Kidney (tissue), 14 donors: ENCODE results near the gene MAN1B1. TPM values are rescaled to one million over a fixed set of nuclear protein-coding genes. Genes with fewer than 3 reads are reported as not detected.

Experiments used
- DNase-seq, 5 donors: peaks; one replicate each; pipeline ENCODE4 v3.0.0-alpha.2; 2013 to 2020
- FAIRE-seq: peaks from 2 replicates; lab custom pipeline; 2012; peaks lifted over from hg19 to GRCh38; lab: Jason Lieb, UNC
- H3K27ac ChIP-seq, 2 donors: one replicate each; pipeline ENCODE4 v1.7.0; 2013; ENCODE audit warnings: low read depth in 2 of 2, low read length in 2 of 2, inconsistent platforms in 1 of 2
- H3K27me3 ChIP-seq: one replicate; pipeline ENCODE4 v1.7.1; 2013; ENCODE audit warnings: low read length, inconsistent platforms; ENCODE audit not compliant: control insufficient read depth, insufficient read depth
- H3K36me3 ChIP-seq, 3 donors: one replicate each; pipeline versions ENCODE4 v1.7.0 to v1.7.1; 2013; ENCODE audit warnings: low read length in 3 of 3, control low read depth in 1 of 3, inconsistent platforms in 1 of 3; ENCODE audit not compliant: insufficient read depth in 3 of 3, control insufficient read depth in 2 of 3
- H3K4me1 ChIP-seq, 3 donors: one replicate each; pipeline versions ENCODE4 v1.7.0 to v1.7.1; 2013; ENCODE audit warnings: low read length in 3 of 3, inconsistent platforms in 1 of 3, low read depth in 1 of 3; ENCODE audit not compliant: control insufficient read depth in 2 of 3, insufficient read depth in 2 of 3
- H3K4me3 ChIP-seq, 3 donors: one replicate each; pipeline versions ENCODE4 v1.7.0 to v1.8.1; 2013; ENCODE audit warnings: low read length in 3 of 3, control low read depth in 1 of 3, inconsistent platforms in 1 of 3
- H3K9ac ChIP-seq, 3 donors: one replicate each; pipeline versions ENCODE4 v1.7.0 to v1.7.1; 2013; ENCODE audit warnings: low read length in 3 of 3, control low read depth in 1 of 3, inconsistent platforms in 1 of 3
- H3K9me3 ChIP-seq, 3 donors: one replicate each; pipeline versions ENCODE4 v1.7.0 to v1.7.1; 2013; ENCODE audit warnings: low read length in 3 of 3, control low read depth in 1 of 3, inconsistent platforms in 1 of 3; ENCODE audit not compliant: control insufficient read depth in 2 of 3, insufficient read depth in 1 of 3
- CTCF ChIP-seq: IDR thresholded peaks from 3 replicates; pipeline ENCODE4 v1.5.1; 2012; ENCODE audit warnings: mild to moderate bottlenecking, moderate library complexity, borderline replicate concordance; ENCODE audit not compliant: insufficient read depth; ENCODE audit errors: extremely low read depth
- intact Hi-C: fragments of 100-400 bp; cut with DNase I; formaldehyde crosslinking; loops from one replicate; pipeline ENCODE4 v1.11.1; 2022
- polyA plus RNA-seq: library from polyadenylated mRNA; stranded (reverse); fragments of 350-450 nt; fragmentation: Illumina TruSeq; extraction: RNeasy Lipid Tissue Mini Kit (QIAGEN cat#74804); gene quantifications from one replicate; pipeline ENCODE4 v1.2.3, GENCODE V29; 2014; ENCODE audit warnings: low read depth, low replicate concordance; ENCODE audit not compliant: insufficient read depth
- total RNA-seq: library from RNA; stranded (reverse); fragmentation: NEBNext Ultra II Directional; extraction: Animal tissue kit (Norgen Biotek cat#: 25700); gene quantifications from one replicate; pipeline ENCODE4 v1.2.1, GENCODE V29; 2021
- donor health status: control.
- donor health status: control.
- donor health status: control.
- donor health status: control.
- donor health status: control.
- donor health status: DM: yes; HTN: yes; CAD: no.
- donor health status: Normal renal cell carcinoma (clear cell type).

The MAN1B1 gene
- total and polyA plus RNA-seq, 2 donors from 2014 or later = 57.3 to 63.2 TPM

DNA sequence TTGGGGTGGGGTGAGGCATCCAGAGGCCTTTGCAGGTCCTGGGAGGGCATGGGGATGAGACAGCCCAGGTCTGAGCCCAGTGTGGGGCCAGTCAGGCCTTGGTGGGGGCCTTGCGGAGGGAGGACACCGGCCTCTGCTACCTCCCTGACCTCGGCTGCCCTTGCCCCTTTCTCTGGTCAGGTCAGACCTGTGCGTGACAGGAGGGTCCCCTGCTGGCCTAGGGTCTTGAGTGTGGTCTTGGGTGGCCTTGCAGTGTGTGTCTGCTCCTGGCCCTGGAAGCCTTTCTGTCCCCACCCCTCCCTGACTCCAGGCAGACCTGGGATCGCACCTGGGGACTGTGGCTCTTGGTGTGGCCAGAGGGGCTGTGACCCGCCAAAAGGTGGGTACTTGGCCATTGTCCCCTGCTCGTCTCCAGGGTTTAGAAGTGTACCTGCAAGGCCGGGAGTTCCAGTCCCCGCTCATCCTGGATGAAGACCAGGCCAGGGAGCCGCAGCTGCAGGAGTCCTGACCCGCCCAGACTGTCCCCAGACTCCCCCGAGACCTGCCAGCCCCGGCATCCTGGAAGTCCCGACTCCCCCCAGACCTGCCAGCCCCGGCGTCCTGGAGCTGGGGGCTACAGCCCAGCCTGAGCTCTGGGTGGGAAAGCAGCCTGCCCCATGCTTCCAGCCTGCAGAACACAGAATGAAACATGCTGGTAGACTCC is 4.4 kb upstream of the MAN1B1 start:
- Histone ChIP-seq H3K27me3 (peaks cover 11% of the 10 kb centered on the region), H3K9ac (no peak overlapping the region), H3K36me3 (peaks cover 0 to 14% (median 6%) of the 10 kb centered on the region in 3 donors), H3K9me3 (no peaks in the 10 kb centered on the region), H3K27ac (no peak overlapping the region), H3K4me3 (no peak overlapping the region), H3K4me1 (peaks cover 0 to 12% (median 0%) of the 10 kb centered on the region in 3 donors)
- no peak for TF ChIP-seq CTCF
- DNase-seq (peak in 1 of 5 donors; percentile 44), FAIRE-seq (no peak)
- intact Hi-C loops = no loop called here

DNA sequence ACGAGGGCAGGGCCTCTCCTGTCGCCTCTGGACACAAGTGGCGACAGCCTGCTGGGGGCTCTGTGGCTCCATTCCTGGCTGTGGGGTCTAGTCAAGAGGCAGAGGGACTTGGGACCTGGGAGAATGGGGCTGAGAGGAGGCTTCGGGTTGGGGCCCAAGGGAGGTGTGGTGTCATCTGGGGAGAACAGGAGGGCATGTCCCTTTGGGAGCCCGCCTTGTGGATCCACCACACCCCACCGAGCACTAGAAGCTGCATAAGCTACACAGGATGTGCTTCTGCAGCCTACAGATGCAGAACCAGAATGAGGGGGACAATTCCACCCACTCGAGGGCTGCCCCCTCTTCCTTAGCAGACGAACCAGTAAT is 3.9 kb upstream of the MAN1B1 start:
- peaks cover 0 to 14% (median 6%) of the 10 kb centered on the region in 3 donors for H3K36me3 ChIP-seq
- H3K9me3 ChIP-seq = no peaks in the 10 kb centered on the region
- no peak for TF ChIP-seq CTCF
- H3K4me3 ChIP-seq = no peak overlapping the region
- H3K4me1 ChIP-seq = peaks cover 0 to 15% (median 0%) of the 10 kb centered on the region in 3 donors
- DNase-seq (no peak), FAIRE-seq (no peak)
- H3K27me3 ChIP-seq = peaks cover 11% of the 10 kb centered on the region
- H3K27ac ChIP-seq = no peak overlapping the region
- intact Hi-C loops = no loop called here
- H3K9ac ChIP-seq = no peak overlapping the region

GRCh38 chr9:137083394-137084004 is 3.3 kb upstream of the MAN1B1 start:
- H3K27ac ChIP-seq = no peak overlapping the region
- no peaks in the 10 kb centered on the region for H3K9me3 ChIP-seq
- H3K36me3 ChIP-seq = peaks cover 2 to 14% (median 6%) of the 10 kb centered on the region in 3 donors
- no peak overlapping the region for H3K4me3 ChIP-seq
- peaks cover 11% of the 10 kb centered on the region for H3K27me3 ChIP-seq
- no peak for TF ChIP-seq CTCF
- no peak overlapping the region for H3K9ac ChIP-seq
- intact Hi-C loops = no loop called here
- H3K4me1 ChIP-seq = peaks cover 0 to 12% (median 0%) of the 10 kb centered on the region in 3 donors
- FAIRE-seq (no peak), DNase-seq (peak in 2 of 5 donors; percentile 45 to 87)
